LNCaP clone FGC (cell line): ENCODE results near the gene LAGE3.

Source experiments
- DNase-seq: peaks from one replicate; pipeline ENCODE4 v3.0.0-alpha.2; 2011; ENCODE audit warnings: low read depth
- H3K4me3 ChIP-seq: 2 replicates; pipeline ENCODE4 v1.5.1; 2011; ENCODE audit warnings: mild to moderate bottlenecking, low read depth, low read length, control low read depth
- CTCF ChIP-seq: IDR thresholded peaks from 2 replicates; pipeline ENCODE4 v1.5.1; 2012; ENCODE audit warnings: mild to moderate bottlenecking; ENCODE audit not compliant: control insufficient read depth, insufficient read depth; ENCODE audit errors: extremely low read depth

The LAGE3 gene

GRCh38 chrX:154484255-154485149 lies 5.4 kb upstream of the LAGE3 start:
- TF ChIP-seq CTCF, result no peak
- no peak for DNase-seq
- no peak overlapping the region for H3K4me3 ChIP-seq

- no peak for DNase-seq
- no peak for TF ChIP-seq CTCF
- no peak overlapping the region for H3K4me3 ChIP-seq
Observed at GRCh38 chrX:154483325-154483724, 4.2 kb upstream of the LAGE3 start.

- H3K4me3 ChIP-seq, result no peak overlapping the region
- DNase-seq, result no peak
- no peak for TF ChIP-seq CTCF
Observed at GRCh38 chrX:154482786-154483185, 3.7 kb upstream of the LAGE3 start.

- DNase-seq, result no peak
- H3K4me3 ChIP-seq, result no peak overlapping the region
- no peak for TF ChIP-seq CTCF
Observed at GRCh38 chrX:154481911-154482601, 3.0 kb upstream of the LAGE3 start.

GRCh38 chrX:154481195-154481594 lies 2.1 kb upstream of the LAGE3 start:
- no peak for DNase-seq
- TF ChIP-seq CTCF, result no peak
- no peak overlapping the region for H3K4me3 ChIP-seq

- no peak for TF ChIP-seq CTCF
- DNase-seq, result no peak
- peak overlapping the region; percentile 67 for H3K4me3 ChIP-seq
Observed at GRCh38 chrX:154477891-154478477, 1.1 kb downstream of the LAGE3 start.
